Subcutaneous adipose tissue (tissue), 4 donors: ENCODE measurements around the gene SPRY4. TPM values are rescaled to one million over a fixed set of nuclear protein-coding genes. Genes with fewer than 3 reads are reported as not detected.

Experiments
- CTCF ChIP-seq: fragments of 450-650 bp; IDR thresholded peaks from one replicate; pipeline ENCODE4 v1.5.1; 2016; ENCODE audit warnings: low read depth, mild to moderate bottlenecking, control low read depth, antibody characterized with exemption, moderate library complexity
- total RNA-seq, 4 donors: library from RNA; depleted of rRNA; stranded (reverse); fragments of >200 nt; gene quantifications; one replicate each; pipeline ENCODE4 v1.1.0, GENCODE V29; 2016

SPRY4 gene
- total RNA-seq, 4 donors from 2014 or later: 7.0 to 40.4 (median 23.7) TPM

DNA sequence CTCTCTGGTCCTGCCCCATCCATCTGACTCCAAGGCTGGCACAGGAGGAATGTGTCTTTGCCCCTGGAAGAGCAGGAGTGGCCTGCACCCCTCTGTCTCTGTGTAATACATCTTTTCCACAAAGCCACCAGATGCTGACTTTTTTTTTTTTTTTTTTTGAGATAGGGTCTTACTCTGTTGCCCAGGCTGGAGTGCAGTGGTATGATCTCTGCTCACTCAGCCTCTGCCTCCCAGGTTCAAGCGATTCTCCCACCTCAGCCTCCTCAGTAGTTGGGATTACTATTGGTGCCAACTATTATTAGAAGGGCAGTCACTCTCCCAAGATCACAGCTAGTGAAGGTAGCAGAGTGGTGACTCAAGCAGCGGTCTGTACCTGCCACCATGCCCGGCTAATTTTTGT lies 19.6 kb downstream of the SPRY4 start:
- no peak for TF ChIP-seq CTCF

DNA sequence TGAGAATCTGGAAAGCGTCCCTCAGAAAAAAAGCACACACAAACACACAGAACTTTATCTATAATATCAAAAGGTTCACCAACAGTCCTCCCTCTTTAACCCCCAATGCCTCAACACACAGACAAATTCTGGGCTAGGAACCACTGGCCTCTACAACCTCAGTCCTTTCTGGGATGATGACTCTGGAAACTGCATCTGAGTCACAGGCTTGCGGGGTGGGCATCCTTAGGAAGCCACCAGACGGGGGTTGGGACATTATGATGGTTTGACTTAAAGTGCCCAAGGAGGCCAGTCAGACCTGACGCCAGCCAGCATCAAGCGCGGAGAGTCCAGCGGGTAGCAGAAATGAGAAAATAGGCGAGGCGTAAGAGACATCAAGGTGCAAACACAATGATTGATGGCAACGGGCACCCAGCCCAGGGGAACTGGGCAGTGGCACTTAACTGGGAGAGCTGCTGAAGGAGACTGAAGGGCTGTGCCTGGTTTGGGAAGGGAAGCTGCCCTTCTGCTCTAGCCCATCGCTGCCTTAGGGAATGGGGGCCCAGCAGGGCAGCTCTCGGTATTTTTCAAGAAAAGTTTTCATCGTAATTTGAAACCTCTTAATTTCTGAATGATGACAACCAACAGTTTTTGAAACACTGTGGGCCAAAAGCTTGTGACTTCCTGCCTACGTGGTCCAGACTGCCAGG lies 20.7 kb downstream of the SPRY4 start:
- TF ChIP-seq CTCF: no peak

DNA sequence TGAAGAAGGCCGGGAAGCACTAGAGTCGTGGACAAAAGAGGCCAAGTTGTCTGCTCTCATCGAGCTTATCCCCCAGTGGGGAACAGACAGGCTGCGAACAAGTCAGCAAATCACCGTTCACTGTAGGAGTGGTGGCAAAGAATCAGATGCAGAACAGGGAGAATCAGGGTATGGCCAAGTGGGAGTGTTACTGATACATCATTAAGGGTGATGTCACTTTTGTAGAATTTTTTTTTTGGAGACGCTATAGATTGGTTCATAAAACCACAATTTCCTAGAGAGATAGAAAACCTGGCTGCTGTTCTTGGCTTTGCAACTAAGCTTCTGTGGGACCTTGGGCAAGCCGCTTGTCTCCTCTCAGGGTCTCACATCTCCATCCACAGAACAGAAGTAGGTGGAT lies 21.3 kb downstream of the SPRY4 start:
- TF ChIP-seq CTCF: no peak

DNA sequence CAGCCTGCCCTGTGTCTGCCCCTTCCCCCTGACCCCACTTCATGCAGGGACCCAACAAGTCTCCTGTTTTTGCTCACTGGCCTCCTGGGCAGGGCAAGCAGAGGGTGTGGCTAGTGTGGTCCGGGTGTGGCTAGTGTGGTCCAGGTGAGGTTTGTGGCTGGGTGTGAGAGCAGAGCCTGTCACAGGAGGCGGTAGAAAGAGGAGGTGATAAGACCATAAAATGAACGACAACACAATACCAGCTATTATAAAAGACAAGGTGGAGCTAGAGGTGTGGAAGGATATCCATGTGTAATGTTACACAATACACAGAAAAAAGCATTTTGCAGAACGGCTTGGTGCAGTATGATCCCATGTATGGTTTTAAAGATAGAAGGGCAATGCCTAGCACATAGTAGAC lies 23.3 kb downstream of the SPRY4 start:
- no peak for TF ChIP-seq CTCF

DNA sequence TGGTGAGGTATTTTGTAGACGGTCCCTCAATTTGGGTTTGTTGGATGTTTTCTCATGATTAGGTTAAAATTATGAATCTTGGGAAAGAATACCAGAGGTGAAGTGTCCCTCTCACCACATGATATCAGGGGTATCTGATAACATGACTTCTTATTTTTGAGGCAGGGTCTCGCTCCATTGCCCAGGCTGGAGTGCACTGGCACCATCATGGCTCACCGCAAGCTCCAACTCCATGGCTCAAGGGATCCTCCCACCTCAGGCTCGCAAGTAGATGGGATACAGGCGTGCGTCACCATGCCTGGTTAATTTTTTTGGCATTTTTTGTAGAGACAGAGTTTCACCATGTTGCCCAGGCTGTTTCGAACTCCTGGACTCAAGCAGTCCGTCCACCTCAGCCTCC lies 24.1 kb downstream of the SPRY4 start:
- no peak for TF ChIP-seq CTCF

GRCh38 chr5:142298789-142299188 lies 26.0 kb downstream of the SPRY4 start:
- TF ChIP-seq CTCF: no peak

GRCh38 chr5:142296914-142297417 lies 27.9 kb downstream of the SPRY4 start:
- no peak for TF ChIP-seq CTCF
